ENCODE results near the gene CD63.

Gene CD63

DNA sequence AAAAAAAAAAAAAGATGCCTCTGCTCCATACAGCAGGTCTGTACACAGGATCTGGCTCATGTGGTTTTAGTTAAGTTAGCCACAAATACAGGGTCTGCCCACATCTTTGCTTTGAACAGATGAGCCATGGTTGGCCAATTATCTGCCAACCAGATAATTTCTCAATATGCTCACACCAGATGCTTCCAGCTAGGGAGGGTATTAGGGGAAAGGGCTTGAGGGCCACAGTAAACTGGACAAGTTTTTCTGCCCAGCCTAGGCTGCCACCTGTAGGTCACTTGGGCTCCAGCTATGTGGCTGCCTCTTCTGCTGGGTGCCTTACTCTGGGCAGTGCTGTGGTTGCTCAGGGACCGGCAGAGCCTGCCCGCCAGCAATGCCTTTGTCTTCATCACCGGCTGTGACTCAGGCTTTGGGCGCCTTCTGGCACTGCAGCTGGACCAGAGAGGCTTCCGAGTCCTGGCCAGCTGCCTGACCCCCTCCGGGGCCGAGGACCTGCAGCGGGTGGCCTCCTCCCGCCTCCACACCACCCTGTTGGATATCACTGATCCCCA is 7.8 kb downstream of the CD63 start:
- DNase-seq: peak in 10 of 14 donors; percentile 35 to 88 (median 61)

DNA sequence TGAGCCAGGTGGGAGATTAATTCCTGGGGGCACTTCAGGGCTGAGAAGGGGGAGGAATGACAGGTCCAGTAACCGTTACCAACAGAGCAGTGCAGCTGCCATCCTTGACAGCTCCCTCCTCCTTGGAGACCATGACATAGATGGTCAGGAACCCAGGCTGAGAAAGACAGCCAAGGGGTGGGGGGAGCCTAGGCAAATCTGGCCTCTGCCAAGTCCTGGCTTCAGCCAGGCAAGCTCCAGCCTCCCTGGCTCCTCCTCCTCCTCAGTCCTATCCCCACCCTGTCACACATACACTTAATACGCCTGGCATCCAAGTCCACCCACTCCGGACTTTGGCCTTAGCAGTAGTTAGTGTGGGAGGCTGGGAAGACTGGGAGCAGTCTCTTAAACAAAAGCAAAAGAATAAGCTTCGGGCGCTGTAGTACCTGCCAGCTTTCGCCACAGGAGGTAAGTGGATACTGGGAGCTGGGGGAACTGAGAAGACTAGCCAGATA is 8.7 kb downstream of the CD63 start, which contains the start of gene RDH5:
RDH5 (plus strand) TSS at position 323 of the 494 bp plus-strand sequence. CDS start 792 bp downstream, outside the sequence.
- peak in 8 of 14 donors; percentile 26 to 72 (median 40) for DNase-seq

DNA sequence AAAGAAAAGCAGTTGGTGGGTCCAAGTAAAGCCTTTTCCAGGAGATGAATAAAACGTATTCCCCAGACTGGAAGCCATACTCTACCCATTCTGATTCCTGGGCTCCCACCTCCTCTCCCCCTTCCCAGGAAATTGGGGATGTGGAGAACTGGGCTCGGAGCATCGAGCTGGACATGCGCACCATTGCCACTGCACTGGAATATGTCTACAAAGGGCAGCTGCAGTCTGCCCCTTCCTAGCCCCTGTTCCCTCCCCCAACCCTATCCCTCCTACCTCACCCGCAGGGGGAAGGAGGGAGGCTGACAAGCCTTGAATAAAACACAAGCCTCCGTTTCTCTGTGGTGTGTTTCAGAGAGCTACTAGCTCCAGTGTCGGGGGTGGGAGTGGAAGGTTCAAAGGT is 9.4 kb downstream of the CD63 start:
- DNase-seq: no peak

DNA sequence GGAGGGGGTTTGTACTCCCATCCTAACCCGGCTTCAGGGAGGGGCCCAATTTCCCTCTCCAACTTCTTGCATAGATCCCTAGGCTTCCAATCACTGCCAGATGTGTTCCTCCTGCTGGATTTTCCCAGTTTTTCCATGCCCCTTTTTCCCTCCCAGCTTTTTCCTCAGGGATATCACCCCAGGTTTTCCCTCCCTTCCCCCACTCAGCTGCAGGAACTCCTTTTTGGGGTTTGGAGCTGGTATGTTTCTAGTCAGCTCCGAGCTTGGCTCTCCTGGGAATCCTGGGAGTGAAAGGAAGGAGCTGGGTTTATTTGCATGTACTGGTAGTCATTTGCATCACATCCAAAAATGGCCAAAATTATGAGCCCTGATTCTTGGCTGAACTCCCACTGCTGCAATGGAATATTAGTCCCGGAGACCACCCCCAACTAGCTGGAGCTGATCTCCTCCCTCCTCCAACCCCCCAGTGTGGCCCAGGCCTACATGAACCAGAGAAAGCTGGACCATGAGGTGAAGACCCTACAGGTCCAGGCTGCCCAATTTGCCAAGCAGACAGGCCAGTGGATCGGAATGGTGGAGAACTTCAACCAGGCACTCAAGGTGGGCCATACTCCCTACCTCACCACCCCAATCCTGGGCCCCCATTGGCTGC is 10.1 kb downstream of the CD63 start:
- DNase-seq: no peak

DNA sequence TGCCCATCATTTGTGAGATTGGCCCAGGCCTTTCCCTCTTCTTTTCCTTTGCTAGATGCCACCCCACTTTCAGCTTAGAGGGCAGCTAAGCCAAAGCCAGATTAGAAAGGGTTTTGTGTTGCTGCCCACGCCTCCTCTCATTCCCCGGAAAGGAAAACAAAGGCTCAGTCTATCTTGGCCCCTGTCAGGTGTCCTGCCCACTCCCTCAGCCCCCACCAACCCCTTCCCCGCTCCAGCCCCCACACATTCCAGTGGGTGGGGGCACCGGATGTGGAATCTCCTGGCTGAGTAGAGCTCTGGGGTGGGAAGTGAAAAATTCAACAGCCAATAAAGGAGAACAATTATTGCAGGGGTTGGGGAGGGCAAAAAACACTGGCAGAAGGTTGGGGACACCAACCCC is 10.8 kb downstream of the CD63 start:
- DNase-seq: no peak

DNA sequence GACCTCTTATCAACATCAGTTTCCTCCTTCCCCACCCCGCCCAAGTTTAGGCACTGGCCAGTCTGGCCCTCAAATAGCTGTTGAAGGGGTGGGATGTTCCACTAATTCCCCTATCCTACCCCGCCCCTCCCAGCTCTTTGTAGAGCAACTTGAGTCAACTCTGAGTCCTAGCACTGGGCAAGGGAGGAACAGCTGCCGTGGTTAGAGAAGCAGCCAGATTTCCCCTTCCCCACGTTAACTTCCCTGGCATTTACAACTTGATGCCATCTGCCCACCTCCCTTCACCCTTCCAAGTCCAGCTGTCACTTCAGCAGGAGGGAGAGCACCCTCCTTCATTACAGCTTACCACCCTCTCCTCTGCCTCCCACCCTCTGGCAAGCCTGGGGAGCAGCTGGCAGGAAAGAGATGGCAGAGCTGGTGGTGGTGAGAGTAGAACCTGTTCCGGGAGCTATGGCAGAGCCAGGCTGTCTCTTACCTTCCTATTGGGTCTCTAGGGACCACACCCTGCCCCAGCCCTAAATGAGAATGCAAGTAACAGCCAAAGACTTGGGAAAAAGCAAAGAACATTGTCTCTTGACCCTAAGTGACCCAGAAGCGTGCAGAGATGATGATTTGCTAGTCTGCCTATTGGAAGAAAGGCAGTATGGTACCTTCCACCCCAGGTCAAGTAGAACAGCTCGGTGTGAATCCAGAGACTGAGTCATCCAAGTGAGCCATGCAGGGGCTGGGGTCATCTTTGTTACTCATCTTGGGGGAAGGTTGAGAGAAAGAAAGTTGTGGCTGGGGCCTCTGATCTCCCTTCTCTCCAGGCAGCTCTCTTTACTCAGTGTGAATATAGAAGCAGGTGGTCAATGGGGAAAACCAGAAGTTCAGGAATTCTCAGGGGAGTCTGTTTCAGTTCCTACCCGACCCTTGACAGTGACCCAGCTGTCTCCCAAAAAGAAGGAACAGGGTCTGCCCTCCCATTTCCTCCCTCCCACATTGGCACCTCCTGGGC is 11.5 kb downstream of the CD63 start:
- peak in 1 of 14 donors; percentile 21 for DNase-seq

DNA sequence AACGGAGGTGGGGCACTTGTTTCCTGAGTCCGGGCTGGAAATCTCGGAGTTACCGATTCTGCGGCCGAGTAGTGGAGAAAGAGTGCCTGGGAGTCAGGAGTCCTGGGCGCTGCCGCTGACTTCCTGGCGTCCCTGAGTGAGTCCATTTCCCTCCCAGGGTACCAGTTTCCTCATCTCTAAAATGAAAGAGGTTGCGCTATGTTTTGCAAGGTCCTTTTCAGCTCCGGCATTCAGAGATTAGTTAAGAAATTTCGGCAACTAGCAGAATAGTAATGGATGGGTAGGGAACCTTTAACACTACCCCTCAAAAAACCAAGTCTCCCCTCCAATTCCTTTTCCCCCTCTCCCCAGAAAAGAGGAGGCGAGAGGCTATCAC is 12.2 kb downstream of the CD63 start:
- DNase-seq: no peak

DNA sequence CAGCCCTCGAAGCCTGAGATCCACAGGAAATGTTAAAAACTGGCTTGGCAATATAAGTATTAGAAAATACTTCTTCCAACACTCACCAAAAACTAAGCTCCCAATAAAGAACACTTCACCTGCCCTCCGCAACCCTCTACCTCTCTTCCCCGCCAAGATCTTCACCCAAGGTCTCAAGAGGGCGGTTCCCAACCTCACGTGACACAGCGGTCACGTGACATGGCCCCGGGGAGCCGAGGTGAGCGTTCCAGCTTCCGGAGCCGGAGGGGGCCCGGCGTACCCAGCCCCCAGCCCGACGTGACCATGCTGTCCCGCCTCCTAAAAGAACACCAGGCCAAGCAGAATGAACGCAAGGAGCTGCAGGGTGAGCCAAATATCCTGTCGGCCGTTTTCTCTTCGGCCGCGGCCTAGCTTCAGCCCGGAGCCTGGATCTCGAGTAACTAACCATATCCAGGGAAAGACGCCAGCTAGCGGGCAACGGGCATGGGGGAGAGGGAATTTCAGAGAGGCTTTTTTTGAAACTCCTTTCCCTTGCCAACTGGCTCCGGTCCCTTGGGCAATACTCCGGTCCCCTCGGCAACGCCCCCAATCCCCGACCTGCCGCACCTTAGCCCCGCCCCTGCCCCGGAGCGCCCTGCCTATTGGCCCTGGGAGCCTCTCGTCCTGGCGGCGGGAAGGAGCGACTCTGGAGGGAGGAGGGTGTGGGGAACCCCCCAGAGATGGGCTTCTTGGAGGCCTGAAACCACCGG is 12.8 kb downstream of the CD63 start, which contains the start of gene BLOC1S1:
BLOC1S1 (plus strand) TSS at position 214 of the 749 bp plus-strand sequence; CDS start at position 220, 6 bp downstream.
- DNase-seq: peak; percentile 44 to 91 (median 84)

DNA sequence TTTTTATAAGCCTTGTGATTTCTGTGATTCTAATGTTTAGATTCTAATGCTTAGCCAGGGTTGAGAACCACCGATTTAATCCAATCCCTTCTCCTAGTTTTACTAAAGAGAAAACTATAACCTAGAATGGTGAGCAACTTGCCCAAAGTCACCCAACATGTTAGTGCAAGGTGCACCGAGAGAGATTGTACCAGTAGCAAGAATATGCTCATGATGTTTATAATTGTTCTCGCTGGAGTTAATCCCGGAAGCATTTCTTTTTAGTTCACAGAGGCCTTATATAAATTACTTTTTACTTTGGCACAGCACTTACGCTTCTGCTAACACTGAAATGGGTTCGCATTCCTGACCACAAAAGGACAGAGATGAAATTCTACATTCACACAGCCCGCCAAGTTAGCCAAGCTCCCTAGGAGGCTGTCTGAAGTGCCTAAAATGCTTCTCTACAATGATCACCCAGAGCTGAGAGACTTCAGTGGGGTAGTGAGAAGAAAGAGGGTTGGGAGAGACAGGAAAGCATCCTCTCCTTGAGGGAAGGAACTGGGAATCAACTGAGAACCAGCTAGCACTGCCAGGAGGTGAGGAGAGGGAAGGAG is 13.5 kb downstream of the CD63 start:
- no peak for DNase-seq

DNA sequence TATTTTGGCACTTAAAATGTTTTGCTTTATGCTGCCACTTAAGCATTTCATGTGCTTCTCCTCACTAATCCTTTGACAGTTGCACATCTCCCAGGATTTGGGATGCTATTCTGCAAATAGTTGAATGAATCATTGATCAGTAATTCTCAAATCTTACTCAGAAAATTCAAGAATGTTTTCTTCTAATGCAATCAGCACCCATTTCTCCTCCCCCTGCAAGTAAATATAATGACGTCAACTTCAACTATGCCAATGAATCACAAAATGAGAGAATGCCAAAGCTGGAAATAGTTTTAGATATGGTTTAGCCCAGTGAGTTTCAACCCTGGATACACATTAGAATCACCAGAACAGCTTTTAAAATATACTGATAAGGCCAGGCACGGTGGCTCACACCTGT is 15.1 kb downstream of the CD63 start:
- no peak for DNase-seq

DNA sequence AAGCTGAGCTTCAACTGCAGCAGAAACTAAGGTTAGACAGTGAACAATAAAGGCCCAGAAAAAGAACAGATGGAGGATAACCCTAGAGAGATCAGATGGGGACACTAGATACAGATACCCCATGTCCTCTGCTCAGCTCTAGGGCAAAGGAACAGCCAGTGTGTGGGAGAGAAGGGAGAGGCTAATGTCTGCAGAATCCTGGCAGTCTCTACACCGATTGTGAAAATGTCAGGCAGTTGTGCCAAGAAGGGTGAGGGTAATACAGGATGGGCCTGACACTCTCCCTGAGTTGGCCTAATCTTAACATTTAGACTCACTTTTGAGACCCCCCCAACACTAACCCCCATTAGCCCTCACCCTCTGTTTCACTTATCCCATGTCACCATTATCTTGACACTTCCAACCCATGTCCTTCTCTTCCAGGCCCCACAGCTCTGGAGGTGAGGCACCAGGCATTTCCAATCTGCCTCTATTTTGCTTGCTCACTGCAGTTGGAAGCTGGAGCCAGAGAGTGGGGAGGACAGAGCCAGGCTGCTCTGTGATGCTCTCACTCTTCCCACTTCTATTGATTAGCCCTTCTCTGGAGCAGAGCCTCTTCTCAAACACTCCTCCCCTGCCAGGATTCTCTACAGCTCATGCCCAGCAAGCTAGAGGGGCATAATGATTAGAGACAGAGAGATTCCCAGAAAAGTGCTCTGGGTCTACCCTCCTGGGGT is 16.0 kb downstream of the CD63 start:
- DNase-seq: no peak

DNA sequence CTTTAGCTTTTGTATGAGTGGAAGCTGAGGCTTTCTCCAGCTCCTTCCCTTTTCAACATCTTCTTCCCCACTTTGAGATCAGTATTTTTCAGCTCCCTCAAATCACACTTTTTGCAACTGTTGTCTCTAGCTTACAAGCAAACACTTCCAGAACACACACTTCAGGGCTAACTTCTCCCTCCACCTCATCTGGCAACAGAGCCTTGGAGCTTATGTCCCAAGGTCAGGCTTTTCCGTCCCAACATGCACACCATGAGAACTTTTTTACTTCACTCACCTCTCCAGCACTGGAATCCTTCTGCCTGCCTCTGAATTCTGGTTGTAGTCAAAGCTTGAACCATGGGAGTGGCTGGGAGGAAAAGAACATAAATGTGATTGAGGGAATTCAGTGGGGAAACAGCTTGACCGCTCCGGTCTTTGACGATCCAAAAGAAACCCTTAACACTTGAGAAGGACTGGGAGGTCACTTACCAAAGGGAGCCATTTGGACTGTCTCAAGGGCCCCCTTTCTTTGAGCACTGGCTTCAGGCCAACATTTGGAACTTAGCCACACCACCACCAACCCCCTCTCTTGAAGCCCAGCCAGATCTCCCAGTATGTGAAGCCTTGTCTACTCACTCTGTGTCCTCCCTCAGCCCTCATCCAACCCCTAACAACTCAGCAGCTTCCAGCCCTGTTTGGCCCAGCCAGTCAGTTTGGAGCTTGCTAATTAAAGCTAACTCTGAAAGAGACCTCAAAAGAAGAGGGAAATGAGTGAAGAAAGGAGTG is 16.8 kb downstream of the CD63 start:
- peak in 1 of 14 donors; percentile 17 for DNase-seq

DNA sequence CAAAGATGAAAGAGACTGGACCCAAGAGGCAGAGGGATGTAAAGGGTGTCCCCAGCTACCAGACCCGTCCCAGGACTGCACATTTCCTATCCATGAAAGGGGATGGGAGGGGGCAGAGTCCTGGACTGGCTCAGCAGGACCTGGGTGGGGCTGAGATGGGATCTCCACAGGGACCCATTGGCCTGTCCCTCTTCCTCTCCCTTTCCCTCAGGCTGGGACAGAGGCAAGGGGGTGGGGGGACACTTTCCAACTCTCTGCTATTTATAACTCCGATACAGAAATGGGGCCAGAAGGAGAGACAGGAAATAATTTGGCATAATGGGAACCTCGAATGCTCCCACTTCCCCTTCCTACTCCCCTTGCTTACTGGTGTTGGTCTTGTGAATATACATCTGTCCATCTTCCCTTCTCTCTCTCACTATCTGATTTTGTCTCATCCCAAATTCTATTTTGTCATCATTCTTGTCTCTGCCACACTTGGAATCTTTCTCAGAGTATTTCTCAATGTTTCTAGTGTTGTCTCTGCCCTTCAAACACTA is 20.0 kb downstream of the CD63 start:
- no peak for DNase-seq

DNA sequence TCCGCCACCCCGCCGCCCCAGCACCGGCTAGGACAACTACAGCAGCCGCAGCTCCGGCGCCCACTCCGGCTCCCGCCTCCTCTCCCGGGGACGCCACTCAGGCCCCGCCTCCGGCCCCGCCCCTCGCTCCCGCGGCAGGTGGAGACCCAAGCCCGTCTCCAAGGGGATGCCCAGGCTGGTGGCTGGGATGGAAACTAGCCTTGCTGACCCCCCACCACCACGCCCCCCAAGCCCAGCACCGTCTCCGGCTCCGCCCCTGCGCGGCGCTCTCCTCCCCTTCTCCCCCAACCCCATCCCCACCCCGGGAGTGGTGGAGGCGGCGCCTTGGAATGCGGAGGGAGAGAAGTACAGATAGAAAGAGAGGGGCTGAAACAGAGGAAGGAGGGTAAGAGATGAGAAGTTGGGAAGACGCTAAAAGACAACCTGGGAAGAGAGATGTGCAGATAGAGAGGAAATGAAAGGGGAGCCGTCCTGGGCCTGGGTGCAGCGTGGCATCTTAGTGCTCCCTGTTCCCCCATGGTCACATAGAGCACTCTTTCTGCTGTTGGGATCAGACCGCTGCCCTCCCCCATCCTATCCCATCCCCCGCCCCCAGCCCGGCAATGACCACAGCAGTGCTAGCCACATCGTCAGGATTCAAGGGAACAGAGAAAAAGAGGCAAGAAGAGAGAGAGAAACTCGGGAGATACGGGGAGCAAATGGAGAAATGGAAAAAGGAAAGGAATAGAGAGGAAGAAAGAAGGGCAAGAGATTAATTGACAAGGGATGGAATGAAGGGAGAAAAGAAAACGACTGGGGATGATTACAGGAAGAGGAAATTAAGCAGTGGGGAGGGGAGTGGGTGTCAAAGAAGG is 20.7 kb downstream of the CD63 start, which contains the start of gene ITGA7:
ITGA7 (minus strand) TSS at position 64 of the 854 bp plus-strand sequence. CDS start 222 bp downstream, outside the sequence.
- DNase-seq: peak in 12 of 14 donors; percentile 14 to 74 (median 42)

DNA sequence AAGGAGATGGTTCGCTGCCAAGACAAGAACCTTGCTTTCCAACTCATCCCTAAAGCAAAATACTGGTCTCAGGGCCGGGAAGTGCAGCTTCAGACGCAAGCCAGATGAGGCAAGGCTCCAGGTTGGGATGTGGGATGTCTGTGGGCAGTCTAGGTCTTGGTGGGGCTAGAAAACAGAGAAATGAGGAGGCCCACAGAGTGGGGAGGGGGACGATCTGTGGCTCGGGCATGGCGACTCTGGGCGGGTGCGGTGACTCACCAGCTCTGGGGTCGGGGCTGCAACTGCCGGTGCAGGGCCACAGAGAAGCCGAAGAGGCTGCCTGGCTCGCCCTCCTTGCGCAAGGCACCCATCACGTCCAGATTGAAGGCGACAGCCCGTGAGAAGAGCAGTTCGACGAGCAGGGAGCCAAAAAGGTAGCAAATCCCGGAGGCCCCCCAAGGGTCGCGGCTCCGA is 21.6 kb downstream of the CD63 start:
- peak in 1 of 14 donors; percentile 55 for DNase-seq

DNA sequence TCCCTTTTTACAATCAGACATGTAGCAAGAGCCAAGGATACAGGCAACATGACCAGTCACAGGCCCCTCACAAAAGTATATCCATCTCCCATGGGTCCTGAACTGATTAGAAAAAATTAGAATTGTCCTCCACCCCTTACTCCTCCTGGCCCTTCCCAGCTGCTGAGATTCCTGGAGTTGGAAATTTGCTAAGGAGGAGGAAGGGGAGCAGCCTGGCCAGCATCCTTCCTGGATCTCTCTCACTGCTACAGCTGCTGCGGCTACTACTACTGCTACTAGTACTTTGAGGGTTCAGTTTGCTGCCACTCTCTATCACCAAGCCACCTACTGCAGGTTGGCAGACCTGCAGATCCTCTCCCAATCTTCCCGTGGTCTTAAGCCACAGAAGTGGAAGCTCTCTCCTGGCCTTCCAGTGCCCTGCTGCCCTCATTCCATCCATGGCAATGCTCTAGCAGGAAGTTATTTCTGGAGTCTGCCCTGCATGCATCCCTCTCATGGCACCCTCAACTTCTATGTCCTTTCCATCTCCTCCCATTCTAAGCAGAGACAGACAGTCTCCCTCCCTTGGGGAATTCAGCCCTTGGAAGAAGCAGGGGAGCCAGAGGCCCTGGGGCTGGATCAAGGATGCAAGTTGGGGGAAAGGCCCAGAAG is 22.1 kb downstream of the CD63 start:
- DNase-seq: no peak

DNA sequence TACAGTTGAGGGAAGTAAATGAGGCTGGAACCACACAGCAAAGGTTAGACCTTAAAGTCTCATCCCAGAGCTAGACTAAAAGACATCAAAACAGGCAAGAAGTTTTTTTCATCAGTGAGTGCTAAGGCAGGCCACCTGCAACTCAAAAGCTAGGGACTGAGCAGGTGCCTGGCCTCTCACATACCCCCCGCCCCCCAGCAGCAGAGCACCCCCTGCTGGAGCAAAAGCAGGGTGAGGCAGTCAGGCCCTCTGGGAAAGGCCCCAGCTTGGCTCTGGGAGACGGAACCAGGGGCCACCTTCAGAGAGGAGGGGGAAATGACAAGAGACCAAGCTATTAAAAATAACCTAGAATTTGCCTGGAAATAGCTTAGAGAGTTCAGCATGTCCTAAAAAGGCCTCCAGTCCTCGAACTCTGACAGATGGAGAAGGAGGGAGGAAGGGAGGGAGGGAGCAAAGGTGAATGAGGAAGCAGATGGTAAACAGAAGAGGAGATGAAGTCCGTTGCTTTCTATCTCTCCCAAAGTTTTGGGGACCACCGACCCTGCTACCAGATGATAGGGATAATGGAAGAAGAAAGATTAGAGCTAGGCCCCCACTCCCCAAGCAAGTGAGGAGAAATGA is 22.9 kb downstream of the CD63 start:
- no peak for DNase-seq

Measured in C1 segment of cervical spinal cord (tissue), 14 donors.